Stimulated activated CD8-positive, alpha-beta memory T cell treated with anti-CD3 and anti-CD28 coated beads, Interleukin-15, amount 100 ng/mL, for 4 hours (primary cell): ENCODE data around the gene MFAP2.

Source experiments
- DNase-seq, 2 donors: peaks; one replicate each; pipeline ENCODE4 v3.0.0-alpha.2; 2020; ENCODE audit warnings: low read depth in 2 of 2

MFAP2 gene

GRCh38 chr1:17008208-17008855, 27.9 kb upstream of the MFAP2 start:
- no peak for DNase-seq

GRCh38 chr1:17007121-17007520, 26.7 kb upstream of the MFAP2 start:
- no peak for DNase-seq

- no peak for DNase-seq
Measured at GRCh38 chr1:17005365-17005740, 24.9 kb upstream of the MFAP2 start.

- DNase-seq: no peak
Measured at GRCh38 chr1:17004466-17005364, 24.3 kb upstream of the MFAP2 start.

GRCh38 chr1:17002524-17002902, 22.1 kb upstream of the MFAP2 start:
- DNase-seq: no peak

GRCh38 chr1:17001760-17002523, 21.5 kb upstream of the MFAP2 start:
- no peak for DNase-seq

GRCh38 chr1:16999863-17000262, 19.4 kb upstream of the MFAP2 start:
- no peak for DNase-seq

GRCh38 chr1:16998589-16998988, 18.2 kb upstream of the MFAP2 start:
- no peak for DNase-seq

GRCh38 chr1:16996845-16997244, 16.4 kb upstream of the MFAP2 start:
- no peak for DNase-seq

GRCh38 chr1:16993521-16994038, 13.2 kb upstream of the MFAP2 start:
- DNase-seq: no peak

- DNase-seq: no peak
Measured at GRCh38 chr1:16992675-16993074, 12.3 kb upstream of the MFAP2 start.

- no peak for DNase-seq
Measured at GRCh38 chr1:16992102-16992501, 11.7 kb upstream of the MFAP2 start.

- no peak for DNase-seq
Measured at GRCh38 chr1:16991571-16991970, 11.2 kb upstream of the MFAP2 start.

- no peak for DNase-seq
Measured at GRCh38 chr1:16989676-16990391, 9.4 kb upstream of the MFAP2 start.

- no peak for DNase-seq
Measured at GRCh38 chr1:16988210-16988609, 7.8 kb upstream of the MFAP2 start.

GRCh38 chr1:16986962-16987361, 6.5 kb upstream of the MFAP2 start:
- no peak for DNase-seq

GRCh38 chr1:16986560-16986959, 6.1 kb upstream of the MFAP2 start:
- DNase-seq: no peak

GRCh38 chr1:16986113-16986512, 5.7 kb upstream of the MFAP2 start:
- DNase-seq: no peak

- DNase-seq: no peak
Measured at GRCh38 chr1:16984717-16985116, 4.3 kb upstream of the MFAP2 start.

- DNase-seq: no peak
Measured at GRCh38 chr1:16983649-16984048, 3.2 kb upstream of the MFAP2 start.

- DNase-seq: no peak
Measured at GRCh38 chr1:16982902-16983301, 2.5 kb upstream of the MFAP2 start.
